Measurements from ENCODE around the gene DERL3.
A peak's percentile ranks its signal among the peaks of the same experiment; 100 is the strongest.

Gene DERL3

DNA sequence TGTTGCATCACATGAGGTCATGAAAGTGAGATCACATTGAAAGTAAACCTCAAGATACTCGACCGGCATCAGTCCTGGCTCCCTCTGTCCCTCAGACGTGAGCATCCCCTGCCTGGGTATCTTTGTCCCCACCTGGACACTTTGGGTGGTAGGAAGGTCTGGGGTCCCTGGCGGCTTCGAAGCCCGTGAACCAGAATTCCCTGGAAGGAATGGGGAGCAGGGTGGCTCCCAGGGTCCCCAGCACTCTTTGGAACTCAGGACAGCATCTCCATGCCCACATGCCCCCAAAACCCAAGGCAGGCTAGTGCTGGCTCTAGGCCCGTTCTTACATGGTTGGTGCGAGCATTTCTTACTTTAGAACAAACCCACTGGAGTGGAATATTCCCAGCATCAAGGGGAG lies 7.5 kb downstream of the DERL3 start:
- DNase-seq (ENCODE audit: low spot score), result no peak

DNA sequence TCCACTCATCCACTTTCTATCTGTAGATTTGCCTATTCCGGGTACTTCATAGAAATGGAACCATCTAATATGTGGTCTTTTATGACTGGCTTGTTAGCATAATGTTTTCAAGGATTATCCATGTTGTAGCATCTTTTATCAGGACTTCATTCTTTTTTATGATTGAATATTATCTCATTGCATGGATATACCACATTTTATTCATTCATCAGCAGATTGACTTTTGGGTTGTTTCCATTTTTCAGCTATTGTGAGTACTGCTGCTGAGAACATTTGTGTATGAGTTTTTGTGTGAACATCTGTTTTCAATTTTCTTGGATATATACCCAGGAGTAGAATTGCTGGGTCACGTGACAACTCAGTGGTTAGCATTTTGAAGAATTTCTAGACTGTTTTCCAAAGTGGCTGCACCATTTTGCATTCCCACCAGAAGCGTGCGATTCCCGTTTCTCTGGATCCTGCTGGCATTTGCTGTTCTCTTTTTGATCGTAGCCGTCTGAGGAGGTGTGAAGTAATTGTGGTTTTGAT lies 8.9 kb downstream of the DERL3 start:
- no peak for DNase-seq (ENCODE audit: low spot score)

DNA sequence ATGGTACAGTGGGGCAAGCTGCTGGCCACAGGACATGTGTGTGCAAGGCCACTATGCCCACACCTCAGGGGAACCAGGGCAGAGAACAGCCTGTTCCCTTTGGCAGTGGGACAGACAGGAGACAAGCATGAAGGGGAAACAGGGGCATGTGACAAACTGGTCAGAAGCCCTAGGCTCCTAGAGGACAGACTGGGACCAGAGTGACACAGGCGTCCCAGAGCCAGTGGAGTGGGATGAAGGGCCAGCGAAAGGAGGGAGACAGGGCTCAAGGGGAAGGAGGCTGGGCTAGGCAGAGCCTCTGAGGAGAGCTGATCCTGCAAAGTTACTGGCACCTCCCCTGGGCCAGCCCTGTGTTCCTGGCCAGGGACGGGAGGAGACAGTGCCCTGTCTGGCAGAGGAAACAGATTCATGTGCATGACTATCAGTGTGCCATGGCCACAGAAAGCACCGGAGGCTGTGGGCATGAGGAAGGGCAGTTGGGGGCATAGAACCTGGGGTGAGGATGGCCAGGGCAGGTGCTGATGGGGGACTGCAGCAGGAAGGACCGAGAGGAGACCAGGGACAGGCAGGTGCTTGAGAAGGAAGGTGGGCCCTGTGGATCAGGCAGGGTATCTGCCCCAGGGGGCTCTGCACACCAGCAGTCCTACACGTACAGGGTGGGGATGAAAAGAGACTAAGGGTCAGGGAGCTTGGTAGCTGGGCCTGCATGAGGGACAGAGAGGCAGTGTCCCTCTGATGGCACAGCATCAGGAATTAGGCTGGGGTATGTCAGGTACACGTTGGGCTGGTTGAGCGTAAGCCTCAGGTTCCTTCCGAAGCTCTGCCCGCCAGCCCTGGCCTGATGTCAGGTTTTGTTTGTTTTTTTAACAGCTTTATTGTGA lies 9.8 kb downstream of the DERL3 start:
- DNase-seq (ENCODE audit: low spot score), result no peak

- DNase-seq (ENCODE audit: low spot score), result no peak
Measured at GRCh38 chr22:23827351-23827995, 11.3 kb downstream of the DERL3 start.

DNA sequence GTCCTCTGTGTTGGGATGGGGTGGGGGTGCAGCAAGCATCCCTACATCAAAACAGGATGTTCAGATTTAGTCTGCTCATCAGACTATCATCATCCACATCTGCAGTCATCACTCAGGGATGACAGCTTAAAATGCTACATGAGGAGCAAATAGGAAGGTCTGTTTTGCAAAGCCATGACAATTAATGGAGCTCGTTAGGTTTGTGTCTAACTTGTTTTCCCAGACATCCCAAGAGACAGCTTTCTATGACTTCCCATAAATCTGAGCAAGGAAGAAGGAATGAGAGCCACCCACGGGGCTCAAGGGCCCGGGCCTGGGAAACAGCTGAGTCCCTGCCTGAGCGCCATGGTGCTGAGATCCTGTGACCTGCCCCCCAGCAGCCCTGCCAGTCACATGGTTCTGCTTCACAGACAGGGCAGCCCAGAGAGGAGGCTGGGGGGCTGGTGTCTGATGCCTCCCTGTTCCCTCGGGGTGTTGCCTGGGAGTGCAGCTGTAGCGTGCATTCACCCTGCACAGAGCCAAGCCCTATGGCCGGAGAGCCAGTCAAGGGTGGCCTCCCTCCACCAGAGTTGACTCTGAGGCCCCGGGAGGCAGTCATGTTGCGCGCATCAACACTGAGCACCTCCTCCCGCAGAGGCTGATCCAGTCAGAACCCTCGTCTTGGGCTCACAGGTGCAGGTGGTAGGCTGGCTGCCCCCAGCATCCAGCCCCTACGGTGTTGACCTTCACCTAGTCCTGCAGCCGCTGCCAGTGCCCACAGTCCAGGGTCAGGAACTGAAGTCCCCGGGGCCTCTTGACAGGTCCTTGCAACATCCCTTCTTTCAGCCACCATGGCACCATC lies 12.1 kb downstream of the DERL3 start:
- DNase-seq (ENCODE audit: low spot score), result no peak

DNA sequence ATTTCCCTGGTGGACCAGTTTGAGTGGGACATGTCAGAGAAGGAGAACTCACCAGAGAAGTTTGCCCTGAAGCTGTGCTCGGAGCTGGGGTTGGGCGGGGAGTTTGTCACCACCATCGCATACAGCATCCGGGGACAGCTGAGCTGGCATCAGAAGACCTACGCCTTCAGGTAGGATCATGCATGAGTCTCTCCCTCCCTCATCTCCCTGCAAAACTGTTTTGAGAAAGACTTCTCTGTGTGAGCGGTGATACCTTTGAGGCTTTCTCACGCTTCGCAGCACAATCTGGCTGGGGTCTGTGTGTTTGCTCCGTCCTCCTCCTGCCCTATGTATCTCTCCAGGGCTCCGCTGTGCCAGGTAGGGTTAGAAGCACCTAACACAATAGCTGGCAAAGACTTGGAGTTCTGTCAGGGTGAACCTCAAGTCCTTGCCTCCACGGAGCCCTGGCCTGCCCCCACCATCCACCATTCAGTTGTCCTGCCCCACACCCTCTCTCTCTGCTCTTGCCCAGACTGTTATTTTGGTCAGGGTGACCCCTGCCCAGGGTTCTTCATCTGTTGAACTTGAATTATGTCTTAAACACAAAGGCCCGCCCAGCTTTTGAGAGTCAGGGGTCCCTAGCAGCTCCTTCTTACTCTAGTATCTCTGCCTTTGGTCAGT lies 13.4 kb downstream of the DERL3 start:
- no peak for DNase-seq (ENCODE audit: low spot score)

DNA sequence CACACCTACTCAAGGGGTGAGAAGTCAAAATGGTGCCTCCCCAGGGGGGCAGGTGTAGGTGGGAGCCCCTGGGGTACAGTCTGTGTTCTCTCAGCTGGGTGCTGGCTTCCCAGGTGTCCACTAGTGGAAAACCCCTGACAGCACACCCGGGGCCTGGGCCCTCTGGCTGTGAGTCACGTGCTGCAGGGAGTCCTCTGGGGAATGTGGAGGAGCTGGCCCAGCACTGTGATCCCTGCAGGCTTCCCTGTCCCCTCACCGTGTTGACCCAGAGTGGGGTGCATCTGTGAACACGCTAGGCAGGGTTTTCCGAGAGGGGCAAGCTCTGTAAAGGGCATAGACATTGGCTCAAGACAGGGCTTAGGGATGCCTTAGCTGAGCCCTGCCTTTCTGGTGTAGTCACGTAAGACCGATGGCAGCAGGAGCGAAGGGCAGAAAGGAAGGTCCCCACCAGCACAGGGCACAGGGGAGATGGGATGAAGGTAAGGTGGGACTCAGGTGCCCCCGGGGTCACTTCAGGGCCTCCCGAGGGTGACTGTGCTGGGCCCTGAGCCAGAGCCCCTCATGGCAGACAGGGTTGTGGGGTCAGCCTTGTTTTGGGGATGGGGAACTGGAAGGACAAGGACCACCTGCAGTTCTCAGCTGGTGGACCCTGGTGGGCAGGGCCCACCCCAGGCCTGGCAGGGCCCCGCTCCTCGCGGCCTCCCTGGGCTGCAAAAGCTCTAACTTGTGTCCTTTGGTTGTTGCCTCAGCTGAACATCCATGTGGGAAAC lies 14.1 kb downstream of the DERL3 start:
- no peak for DNase-seq (ENCODE audit: low spot score)

GRCh38 chr22:23823331-23823791 lies 15.4 kb downstream of the DERL3 start:
- no peak for DNase-seq (ENCODE audit: low spot score)

DNA sequence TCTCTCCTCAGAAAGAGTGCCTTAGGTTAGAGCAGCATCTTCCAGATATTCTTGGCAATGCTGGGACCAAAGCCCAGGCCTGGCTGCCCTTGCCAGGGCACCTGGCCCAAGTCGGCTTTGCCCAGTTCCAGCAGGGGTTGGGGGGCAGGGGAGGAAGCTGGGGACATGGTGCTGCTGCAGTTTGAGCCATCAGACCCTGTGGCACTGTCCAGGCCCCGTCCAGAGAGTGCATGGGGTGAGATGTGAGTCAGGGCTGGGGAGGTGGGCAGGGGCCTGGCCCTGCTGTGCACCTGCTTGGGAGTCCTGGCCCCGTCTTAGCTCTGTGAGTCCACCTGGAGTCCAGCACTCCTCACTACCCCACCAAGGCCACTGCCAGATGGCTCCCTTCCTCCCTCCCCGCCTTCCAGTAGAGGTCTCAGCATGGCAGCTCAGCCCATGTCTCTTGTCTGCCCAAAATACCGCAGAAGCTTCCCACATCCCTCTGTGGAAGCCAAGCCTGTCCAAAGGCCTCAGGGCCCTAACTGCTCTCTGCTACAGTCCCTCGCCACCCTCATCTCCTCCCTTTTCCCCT lies 16.6 kb downstream of the DERL3 start:
- DNase-seq (ENCODE audit: low spot score), result no peak

- no peak for DNase-seq (ENCODE audit: low spot score)
Measured at GRCh38 chr22:23820748-23821211, 18.0 kb downstream of the DERL3 start.

GRCh38 chr22:23818541-23818940 lies 20.3 kb downstream of the DERL3 start:
- no peak for DNase-seq (ENCODE audit: low spot score)

- no peak for DNase-seq (ENCODE audit: low spot score)
Measured at GRCh38 chr22:23817146-23817545, 21.7 kb downstream of the DERL3 start.

GRCh38 chr22:23816156-23816976 lies 22.4 kb downstream of the DERL3 start:
- peak; percentile 73 for DNase-seq (ENCODE audit: low spot score)

DNA sequence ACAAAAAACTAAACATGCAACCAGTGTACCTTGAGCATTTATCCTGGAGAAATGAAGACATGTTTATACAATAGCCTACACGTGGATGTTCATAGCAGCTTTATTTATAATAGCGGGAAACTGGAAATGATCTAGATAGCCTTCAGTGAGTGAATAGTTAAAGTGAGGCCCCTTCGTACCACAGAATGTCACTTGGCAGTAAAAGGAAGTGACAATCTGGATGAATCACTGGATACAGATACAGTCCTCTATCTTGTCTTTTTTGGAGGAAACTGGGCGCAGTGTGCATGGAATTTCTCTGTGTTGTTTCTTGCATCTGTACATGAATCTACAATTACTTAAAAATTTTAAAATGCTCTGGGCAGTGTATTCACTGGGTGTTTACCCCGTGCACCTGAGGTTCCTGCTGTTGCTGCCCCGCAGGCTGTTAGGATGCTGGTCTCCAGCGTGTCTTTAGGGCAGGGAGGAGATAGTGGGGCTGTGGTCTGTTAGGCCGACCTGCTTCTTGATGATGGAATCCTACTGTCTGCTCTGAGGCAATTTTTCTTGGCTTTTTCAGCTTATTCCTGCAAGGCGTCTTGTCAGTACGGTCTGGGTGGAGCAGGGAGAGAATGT lies 23.2 kb downstream of the DERL3 start:
- no peak for DNase-seq (ENCODE audit: low spot score)

DNA sequence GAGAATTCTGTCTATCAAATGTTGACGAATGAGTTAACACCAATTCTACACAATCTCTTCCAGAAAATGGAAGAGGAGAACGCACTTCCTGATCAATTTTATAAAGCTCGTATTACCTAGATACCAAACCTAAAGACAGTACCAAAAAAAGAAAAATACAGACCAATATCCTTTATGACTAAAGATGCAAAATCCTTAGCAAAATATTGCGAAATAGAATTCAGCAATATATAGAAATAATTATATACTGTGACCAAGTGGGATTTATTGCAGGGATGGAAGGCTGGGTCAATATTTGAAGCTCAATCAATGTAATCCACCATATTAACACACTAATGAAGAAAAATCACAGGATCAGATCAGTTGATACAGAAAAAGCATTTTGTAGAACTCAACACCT lies 26.4 kb downstream of the DERL3 start:
- DNase-seq (ENCODE audit: low spot score), result no peak

DNA sequence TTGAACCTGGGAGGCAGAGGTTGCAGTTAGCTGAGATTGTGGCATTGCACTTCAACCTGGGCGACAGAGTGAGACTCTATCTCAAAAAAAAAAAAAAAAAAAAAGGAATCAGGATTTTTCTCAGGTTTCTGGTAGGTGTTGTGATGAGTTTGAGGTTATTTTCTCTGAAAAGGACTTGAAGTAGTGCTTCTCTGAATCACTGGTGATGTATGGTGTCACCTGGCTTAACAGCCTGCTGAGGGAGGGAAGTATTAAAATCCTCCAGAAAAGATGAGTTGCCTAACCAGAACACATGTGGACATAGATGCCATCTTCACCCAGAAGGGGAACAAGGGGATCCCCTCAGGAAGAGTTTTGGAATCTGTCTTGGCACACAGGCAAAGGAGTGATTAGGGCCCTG lies 32.0 kb downstream of the DERL3 start:
- no peak for DNase-seq (ENCODE audit: low spot score)

GRCh38 chr22:23804781-23805291 lies 34.0 kb downstream of the DERL3 start:
- no peak for DNase-seq (ENCODE audit: low spot score)

GRCh38 chr22:23803001-23803819 lies 35.6 kb downstream of the DERL3 start:
- no peak for DNase-seq (ENCODE audit: low spot score)

Measured in putamen (tissue), 1 donor.